Hematopoietic multipotent progenitor cell (in vitro differentiated cells): ENCODE data around the gene TSR3. TPM values are rescaled to one million over a fixed set of nuclear protein-coding genes. Genes with fewer than 3 reads are reported as not detected.

Source experiments
- DNase-seq, 3 donors: peaks; one replicate each; pipeline ENCODE4 v3.0.0-alpha.2; 2011 to 2015; ENCODE audit warnings: low read depth in 2 of 3, low spot score in 2 of 3
- total RNA-seq: library from RNA; depleted of rRNA; stranded (reverse); fragments of >200 nt; gene quantifications from one replicate; pipeline ENCODE4 v1.2.3, GENCODE V29; 2012

The TSR3 gene
- total RNA-seq, 1 donor = 48.2 TPM

- DNase-seq = no peak
Measured at GRCh38 chr16:1326946-1327618, 24.6 kb downstream of the TSR3 start.

GRCh38 chr16:1326391-1326790 lies 25.3 kb downstream of the TSR3 start:
- DNase-seq = no peak

- DNase-seq = no peak
Measured at GRCh38 chr16:1325673-1326371, 25.9 kb downstream of the TSR3 start.

- DNase-seq = no peak
Measured at GRCh38 chr16:1325261-1325660, 26.4 kb downstream of the TSR3 start.

- no peak for DNase-seq
Measured at GRCh38 chr16:1324286-1324826, 27.3 kb downstream of the TSR3 start.

- no peak for DNase-seq
Measured at GRCh38 chr16:1323296-1324239, 28.1 kb downstream of the TSR3 start.

- no peak for DNase-seq
Measured at GRCh38 chr16:1322407-1322806, 29.3 kb downstream of the TSR3 start.

- no peak for DNase-seq
Measured at GRCh38 chr16:1320658-1321240, 30.9 kb downstream of the TSR3 start.

GRCh38 chr16:1320097-1320496 lies 31.6 kb downstream of the TSR3 start:
- no peak for DNase-seq

GRCh38 chr16:1319041-1319440 lies 32.6 kb downstream of the TSR3 start:
- no peak for DNase-seq

- DNase-seq = no peak
Measured at GRCh38 chr16:1318268-1318545, 33.5 kb downstream of the TSR3 start.

- no peak for DNase-seq
Measured at GRCh38 chr16:1317479-1318267, 34.0 kb downstream of the TSR3 start.

GRCh38 chr16:1316033-1316405 lies 35.7 kb downstream of the TSR3 start:
- no peak for DNase-seq

GRCh38 chr16:1315081-1316032 lies 36.3 kb downstream of the TSR3 start:
- DNase-seq = no peak

GRCh38 chr16:1314399-1315068 lies 37.1 kb downstream of the TSR3 start:
- no peak for DNase-seq

GRCh38 chr16:1313721-1314369 lies 37.8 kb downstream of the TSR3 start:
- no peak for DNase-seq

- DNase-seq = no peak
Measured at GRCh38 chr16:1312903-1313302, 38.8 kb downstream of the TSR3 start.

GRCh38 chr16:1312467-1312816 lies 39.2 kb downstream of the TSR3 start:
- DNase-seq = no peak
